ENCODE data around the gene MYO3B.
A peak's percentile ranks its signal among the peaks of the same experiment; 100 is the strongest.

The MYO3B gene

DNA sequence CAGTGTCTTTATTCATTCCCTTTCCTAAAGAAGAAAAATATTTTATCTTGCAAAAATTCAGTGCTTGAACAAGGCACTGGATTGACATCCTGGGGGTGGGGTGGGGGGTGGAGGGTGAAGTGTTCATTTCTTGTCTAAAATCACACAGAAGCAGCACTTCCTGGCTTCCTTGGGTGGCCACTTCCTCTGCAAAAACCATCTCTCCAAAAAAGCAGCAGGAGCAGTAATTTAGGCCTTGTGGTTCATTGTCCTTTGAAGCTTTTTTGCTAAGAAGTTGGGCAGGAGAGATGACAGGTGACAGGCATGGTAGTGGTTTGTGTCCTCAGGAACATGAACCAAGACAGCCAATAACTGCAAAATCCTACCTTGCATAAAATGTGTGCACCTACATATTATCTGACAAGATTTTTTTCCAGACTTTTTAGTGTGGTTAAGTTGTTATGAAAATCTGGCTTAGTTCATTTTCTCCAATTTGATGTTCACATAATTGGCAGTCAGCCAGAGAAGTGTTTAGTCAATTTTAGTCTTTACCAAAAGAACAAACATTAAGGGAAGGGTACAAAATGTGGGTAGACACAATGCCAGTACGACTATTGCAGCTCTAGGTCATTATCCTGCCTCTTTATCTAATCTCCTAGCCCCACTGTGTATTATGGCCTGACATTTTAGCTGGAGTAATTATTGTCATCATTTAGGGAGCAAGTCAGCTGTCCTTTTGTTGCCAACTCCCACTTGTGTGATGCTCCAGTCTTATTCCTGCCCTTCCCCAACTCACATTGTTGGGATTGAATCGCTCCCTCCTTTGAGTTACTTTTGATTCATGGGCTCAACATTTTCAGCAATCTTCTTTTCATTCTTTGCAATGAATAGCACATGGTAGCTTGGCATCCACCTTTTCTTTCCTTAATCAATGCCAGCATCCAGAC, 177.2 kb downstream of the MYO3B start:
- ChIA-PET CTCF (interaction anchor here (0.7 kb wide), 1 partner anchor 16 kb away, joined by 3 read pairs; no protein-coding TSS in a partner anchor), POLR2A (ENCODE audit: low non-redundant PET) (no interaction called here)
- no peak overlapping the region for H3K27ac ChIP-seq
- TF ChIP-seq, protein P1, sequence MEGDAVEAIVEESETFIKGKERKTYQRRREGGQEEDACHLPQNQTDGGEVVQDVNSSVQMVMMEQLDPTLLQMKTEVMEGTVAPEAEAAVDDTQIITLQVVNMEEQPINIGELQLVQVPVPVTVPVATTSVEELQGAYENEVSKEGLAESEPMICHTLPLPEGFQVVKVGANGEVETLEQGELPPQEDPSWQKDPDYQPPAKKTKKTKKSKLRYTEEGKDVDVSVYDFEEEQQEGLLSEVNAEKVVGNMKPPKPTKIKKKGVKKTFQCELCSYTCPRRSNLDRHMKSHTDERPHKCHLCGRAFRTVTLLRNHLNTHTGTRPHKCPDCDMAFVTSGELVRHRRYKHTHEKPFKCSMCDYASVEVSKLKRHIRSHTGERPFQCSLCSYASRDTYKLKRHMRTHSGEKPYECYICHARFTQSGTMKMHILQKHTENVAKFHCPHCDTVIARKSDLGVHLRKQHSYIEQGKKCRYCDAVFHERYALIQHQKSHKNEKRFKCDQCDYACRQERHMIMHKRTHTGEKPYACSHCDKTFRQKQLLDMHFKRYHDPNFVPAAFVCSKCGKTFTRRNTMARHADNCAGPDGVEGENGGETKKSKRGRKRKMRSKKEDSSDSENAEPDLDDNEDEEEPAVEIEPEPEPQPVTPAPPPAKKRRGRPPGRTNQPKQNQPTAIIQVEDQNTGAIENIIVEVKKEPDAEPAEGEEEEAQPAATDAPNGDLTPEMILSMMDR (conservative IDR thresholded peaks at IDR 0.05; ENCODE audit: low read depth), result no peak
- DNase-seq (ENCODE audit: low spot score), result no peak

DNA sequence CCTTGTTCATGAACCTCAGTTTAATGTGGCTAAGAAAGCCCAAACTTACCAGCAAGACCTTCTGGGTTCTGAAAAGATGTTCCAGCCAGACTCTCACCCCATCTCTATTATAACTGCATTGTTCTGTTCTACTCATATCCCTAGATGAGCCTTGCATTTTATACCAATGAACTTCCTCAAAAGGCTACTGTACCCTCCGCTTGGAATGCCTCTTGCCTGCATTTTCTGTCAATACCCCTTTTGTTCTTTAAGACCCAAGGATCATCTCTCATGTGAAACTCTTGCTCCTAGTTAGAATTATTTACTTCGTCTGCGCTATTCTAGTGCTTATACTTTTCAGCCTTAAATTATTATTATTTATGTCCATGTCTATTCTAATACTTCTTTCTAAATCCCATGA, 181.5 kb downstream of the MYO3B start:
- POLR2A ChIA-PET (ENCODE audit: low non-redundant PET), result no interaction called here
- no peak overlapping the region for H3K27ac ChIP-seq
- CTCF ChIA-PET, result interaction anchor here (1.8 kb wide), 1 partner anchor 456 kb away, joined by 5 read pairs; no protein-coding TSS in a partner anchor
- TF ChIP-seq, protein P1 (conservative IDR thresholded peaks at IDR 0.05; ENCODE audit: low read depth), result no peak
- no peak for DNase-seq (ENCODE audit: low spot score)

DNA sequence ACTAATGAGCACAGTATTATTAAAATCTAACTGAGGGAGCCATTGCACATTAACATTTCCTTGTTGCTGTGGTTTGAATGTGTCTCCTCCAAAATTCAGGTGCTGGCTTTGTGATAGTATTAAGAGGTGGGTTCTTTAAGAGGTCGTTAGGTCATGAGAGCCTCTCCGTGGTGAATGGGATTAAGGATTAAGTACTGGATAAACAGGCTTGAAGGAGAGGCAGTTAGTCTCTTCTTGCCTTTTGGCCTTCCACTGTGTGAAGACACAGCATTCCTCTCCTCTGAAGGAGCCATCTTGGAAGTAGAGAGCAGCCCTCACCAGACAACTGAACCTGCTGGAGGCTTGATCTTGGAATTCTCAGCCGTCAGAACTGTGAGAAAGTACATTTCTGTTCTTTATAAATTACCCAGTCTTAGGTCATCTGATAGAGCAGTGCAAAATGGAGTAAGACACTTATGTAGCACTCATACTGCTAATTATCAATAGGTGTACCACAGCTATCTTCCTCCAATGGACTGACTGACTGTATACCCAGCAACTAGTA, 182.7 kb downstream of the MYO3B start:
- DNase-seq (ENCODE audit: low spot score), result no peak
- H3K27ac ChIP-seq, result no peak overlapping the region
- CTCF ChIA-PET, result interaction anchor here (0.7 to 1.9 kb wide), 9 partner anchors 9 to 480 kb away, joined by 3 to 12 read pairs (median 4); no protein-coding TSS in a partner anchor
- TF ChIP-seq, protein P1 (conservative IDR thresholded peaks at IDR 0.05; ENCODE audit: low read depth), result no peak
- POLR2A ChIA-PET (ENCODE audit: low non-redundant PET), result no interaction called here

DNA sequence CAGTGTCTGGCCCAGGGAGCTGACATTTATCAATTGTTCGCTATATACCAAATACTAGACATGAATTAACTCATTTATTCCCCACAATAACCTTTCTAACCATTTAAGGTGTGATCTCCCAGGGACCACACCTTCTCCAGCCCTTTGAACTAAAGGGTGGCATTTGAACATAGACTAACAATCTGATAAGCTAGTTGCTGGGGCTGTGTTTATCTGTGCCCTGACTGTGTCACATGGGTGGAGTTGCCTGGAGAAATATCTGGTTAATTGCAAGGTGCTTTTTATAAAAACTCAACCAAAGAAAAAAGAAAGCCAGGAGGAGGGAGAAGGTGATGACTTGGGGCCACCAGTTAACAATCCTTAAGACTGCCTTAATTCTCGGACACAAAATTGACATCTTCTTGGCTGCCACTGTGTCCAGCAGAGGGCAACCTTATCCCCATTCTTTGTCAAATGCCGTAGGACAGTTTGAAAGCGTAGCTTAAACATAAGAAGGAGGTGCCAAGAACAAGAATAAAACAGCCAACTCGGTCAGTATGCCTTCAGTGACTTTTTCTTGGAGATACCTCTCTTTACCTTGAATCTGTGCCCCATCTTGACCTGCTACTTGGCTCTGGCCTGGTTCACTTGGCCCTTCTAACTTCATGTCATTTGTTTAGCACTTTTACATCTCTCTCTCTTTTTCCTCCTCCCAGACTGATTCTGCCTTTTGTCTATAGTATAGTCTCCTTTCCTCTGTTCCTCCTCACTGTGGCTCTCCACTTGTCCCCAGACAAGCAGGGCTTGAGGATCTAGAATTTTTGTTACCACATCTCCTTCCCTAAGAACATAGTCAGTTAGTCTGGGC, 183.4 kb downstream of the MYO3B start:
- peak; percentile 36 for DNase-seq (ENCODE audit: low spot score)
- no peak overlapping the region for H3K27ac ChIP-seq
- POLR2A ChIA-PET (ENCODE audit: low non-redundant PET), result no interaction called here
- TF ChIP-seq, protein P1 (conservative IDR thresholded peaks at IDR 0.05; ENCODE audit: low read depth), result peak; percentile 75
- CTCF ChIA-PET, result interaction anchor here (0.6 to 1.9 kb wide), 15 partner anchors 8 to 480 kb away, joined by 3 to 12 read pairs (median 4); no protein-coding TSS in a partner anchor

DNA sequence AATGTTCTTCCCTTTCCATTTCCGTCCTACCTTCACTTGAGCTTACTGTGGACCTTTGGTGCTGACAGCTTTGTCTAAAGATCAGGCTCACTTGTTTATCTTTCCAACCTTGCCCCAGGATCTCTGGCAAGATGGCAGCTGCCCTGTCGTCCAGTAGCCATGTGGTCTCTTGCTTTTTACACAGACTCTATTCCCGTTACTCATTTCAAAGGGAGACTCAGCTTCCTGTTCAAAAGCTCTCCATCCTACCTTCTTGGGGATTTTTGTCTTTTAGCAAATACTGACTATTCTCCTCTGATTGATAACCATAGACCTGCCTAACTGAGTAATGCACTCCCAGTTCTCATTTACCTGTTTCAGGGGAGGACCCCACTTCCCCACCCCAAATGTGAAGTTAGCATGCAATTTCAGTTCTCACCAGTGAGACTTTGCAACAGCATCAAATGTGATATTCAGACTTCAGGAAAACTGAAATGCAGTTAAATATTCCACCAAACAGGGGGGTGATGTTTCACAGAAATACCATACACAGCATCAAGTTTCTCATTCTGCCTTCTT, 184.4 kb downstream of the MYO3B start:
- ChIA-PET CTCF (interaction anchor here (0.5 to 1.9 kb wide), 5 partner anchors 12 to 405 kb away, joined by 3 to 10 read pairs (median 4); no protein-coding TSS in a partner anchor), POLR2A (ENCODE audit: low non-redundant PET) (no interaction called here)
- no peak overlapping the region for H3K27ac ChIP-seq
- DNase-seq (ENCODE audit: low spot score), result no peak
- TF ChIP-seq, protein P1 (conservative IDR thresholded peaks at IDR 0.05; ENCODE audit: low read depth), result no peak

Data from RWPE1 (cell line).